Measurements from ENCODE around the gene SFSWAP. TPM values are rescaled to one million over a fixed set of nuclear protein-coding genes. Genes with fewer than 3 reads are reported as not detected.

SFSWAP gene
- polyA plus RNA-seq, 2 of the 4 experiments (the other 2 are of a cell fraction) = 21.8 to 23.5 TPM

- Histone ChIP-seq H3K4me1 (no peaks in the 10 kb centered on the region), H3K27ac (no peak overlapping the region), H3K4me2 (no peak overlapping the region), H3K4me3 (no peak overlapping the region), H3K9me3 (no peaks in the 10 kb centered on the region)
- CTCF ChIA-PET = interaction anchor here (1.3 to 1.5 kb wide), 2 partner anchors 10 to 670 kb away, joined by 3 to 4 read pairs; no protein-coding TSS in a partner anchor
- peak in 1 of 2 experiments; percentile 15; a peak in 1 of 6 replicates for ATAC-seq
- POLR2A ChIA-PET = interaction anchor here (0.5 kb wide), 1 partner anchor 638 kb away, joined by 3 read pairs; no protein-coding TSS in a partner anchor
- WGBS (ENCODE audit: missing lambda C conversion rate) = 85% methylated on average over 17 of the region's 17 CpGs
- TF ChIP-seq MYC (IDR thresholded peaks at IDR 0.05; ENCODE audit: borderline replicate concordance, low read length) (no peak), ESRRA (IDR thresholded peaks at IDR 0.05; ENCODE audit: borderline replicate concordance, low read length) (no peak), ELK1 (IDR thresholded peaks at IDR 0.05; ENCODE audit: low read depth, low read length) (no peak), TFCP2L1 (CRISPR knock-in tag; IDR thresholded peaks at IDR 0.05) (no peak), BHLHE40 (IDR thresholded peaks at IDR 0.05; ENCODE audit: low read depth, low read length) (no peak), CHD4 (IDR thresholded peaks at IDR 0.05; ENCODE audit: borderline replicate concordance) (no peak), NFE2L2 (conservative IDR thresholded peaks at IDR 0.05; ENCODE audit: low read length) (no peak), ZSCAN20 (CRISPR knock-in tag; IDR thresholded peaks at IDR 0.05) (no peak), USF2 (IDR thresholded peaks at IDR 0.05) (no peak), HOXA7 (CRISPR knock-in tag; IDR thresholded peaks at IDR 0.05) (no peak), HES2 (IDR thresholded peaks at IDR 0.05) (no peak), HOXB13 (CRISPR knock-in tag; IDR thresholded peaks at IDR 0.05; ENCODE audit: low read depth) (no peak), POLR2A (IDR thresholded peaks at IDR 0.05; ENCODE audit: low read length) (no peak), CEBPB (IDR thresholded peaks at IDR 0.05) (no peak), PBX3 (IDR thresholded peaks at IDR 0.05) (no peak)
- no peak for DNase-seq (ENCODE audit: low read depth in 1 of 2, low spot score in 1 of 2)
- no peak for FAIRE-seq
These were observed 64.7 kb downstream of the SFSWAP start for GRCh38 chr12:131775392-131776236.

GRCh38 chr12:131776237-131776889, 65.5 kb downstream of the SFSWAP start:
- Histone ChIP-seq H3K4me2 (no peak overlapping the region), H3K9me3 (no peaks in the 10 kb centered on the region), H3K4me3 (no peak overlapping the region), H3K4me1 (no peaks in the 10 kb centered on the region), H3K27ac (no peak overlapping the region)
- 92% methylated on average over 14 of the region's 14 CpGs for WGBS (ENCODE audit: missing lambda C conversion rate)
- DNase-seq (ENCODE audit: low read depth in 1 of 2, low spot score in 1 of 2) (no peak), FAIRE-seq (no peak), ATAC-seq (peak in 1 of 2 experiments; percentile 21; a peak in 1 of 6 replicates)
- CTCF ChIA-PET = interaction anchor here (1.5 kb wide), 1 partner anchor 671 kb away, joined by 3 read pairs; no protein-coding TSS in a partner anchor
- POLR2A ChIA-PET = no interaction called here
- TF ChIP-seq PBX3 (IDR thresholded peaks at IDR 0.05) (no peak), POLR2AphosphoS2 (conservative IDR thresholded peaks at IDR 0.05; ENCODE audit: low read length) (no peak), RNF2 (IDR thresholded peaks at IDR 0.05; ENCODE audit: borderline replicate concordance, low read depth) (no peak), RARB (CRISPR knock-in tag; IDR thresholded peaks at IDR 0.05) (no peak), RAD21 (conservative IDR thresholded peaks at IDR 0.05 in 1 of 2, IDR thresholded peaks at IDR 0.05 in 1 of 2) (no peak), HMGXB4 (CRISPR knock-in tag; IDR thresholded peaks at IDR 0.05; ENCODE audit: borderline replicate concordance) (no peak), RFX5 (IDR thresholded peaks at IDR 0.05) (no peak), NR3C1 (IDR thresholded peaks at IDR 0.05) (no peak), HEYL (CRISPR knock-in tag; IDR thresholded peaks at IDR 0.05) (no peak), KDM5A (IDR thresholded peaks at IDR 0.05) (no peak), CTCF (IDR thresholded peaks at IDR 0.05) (no peak), FOSL2 (IDR thresholded peaks at IDR 0.05) (no peak), FOSL2 (CRISPR knock-in tag; IDR thresholded peaks at IDR 0.05) (no peak), MAFK (IDR thresholded peaks at IDR 0.05; ENCODE audit: partially characterized antibody) (no peak)

All from A549 (cell line).